ENCODE data around the gene DPP6.

DPP6 gene

GRCh38 chr7:154792436-154793055 is 740.3 kb downstream of the DPP6 start:
- H3K36me3 ChIP-seq: no peaks in the 10 kb centered on the region
- no peak for DNase-seq
- peaks cover 92% of the 10 kb centered on the region for H3K27me3 ChIP-seq (ENCODE audit: insufficient read depth, low read depth, severe bottlenecking)
- no peak overlapping the region for H3K4me3 ChIP-seq (ENCODE audit: low read depth, low read length)
- no peaks in the 10 kb centered on the region for H3K9me3 ChIP-seq (ENCODE audit: severe bottlenecking)
- TF ChIP-seq, protein P1, sequence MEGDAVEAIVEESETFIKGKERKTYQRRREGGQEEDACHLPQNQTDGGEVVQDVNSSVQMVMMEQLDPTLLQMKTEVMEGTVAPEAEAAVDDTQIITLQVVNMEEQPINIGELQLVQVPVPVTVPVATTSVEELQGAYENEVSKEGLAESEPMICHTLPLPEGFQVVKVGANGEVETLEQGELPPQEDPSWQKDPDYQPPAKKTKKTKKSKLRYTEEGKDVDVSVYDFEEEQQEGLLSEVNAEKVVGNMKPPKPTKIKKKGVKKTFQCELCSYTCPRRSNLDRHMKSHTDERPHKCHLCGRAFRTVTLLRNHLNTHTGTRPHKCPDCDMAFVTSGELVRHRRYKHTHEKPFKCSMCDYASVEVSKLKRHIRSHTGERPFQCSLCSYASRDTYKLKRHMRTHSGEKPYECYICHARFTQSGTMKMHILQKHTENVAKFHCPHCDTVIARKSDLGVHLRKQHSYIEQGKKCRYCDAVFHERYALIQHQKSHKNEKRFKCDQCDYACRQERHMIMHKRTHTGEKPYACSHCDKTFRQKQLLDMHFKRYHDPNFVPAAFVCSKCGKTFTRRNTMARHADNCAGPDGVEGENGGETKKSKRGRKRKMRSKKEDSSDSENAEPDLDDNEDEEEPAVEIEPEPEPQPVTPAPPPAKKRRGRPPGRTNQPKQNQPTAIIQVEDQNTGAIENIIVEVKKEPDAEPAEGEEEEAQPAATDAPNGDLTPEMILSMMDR (IDR thresholded peaks at IDR 0.05; ENCODE audit: low read depth, low read length): no peak
- no peak overlapping the region for H3K27ac ChIP-seq

- Histone ChIP-seq H3K4me3 (ENCODE audit: low read depth, low read length) (no peak overlapping the region), H3K9me3 (ENCODE audit: severe bottlenecking) (no peaks in the 10 kb centered on the region), H3K27me3 (ENCODE audit: insufficient read depth, low read depth, severe bottlenecking) (peaks cover 92% of the 10 kb centered on the region), H3K36me3 (no peaks in the 10 kb centered on the region), H3K27ac (no peak overlapping the region)
- TF ChIP-seq, protein P1 (IDR thresholded peaks at IDR 0.05; ENCODE audit: low read depth, low read length): peak; percentile 74
- DNase-seq: peak; percentile 34
Measured at GRCh38 chr7:154794147-154794780, 742.1 kb downstream of the DPP6 start.

- DNase-seq: peak; percentile 13
- Histone ChIP-seq H3K27ac (no peak overlapping the region), H3K36me3 (no peaks in the 10 kb centered on the region), H3K9me3 (ENCODE audit: severe bottlenecking) (no peaks in the 10 kb centered on the region), H3K4me3 (ENCODE audit: low read depth, low read length) (no peak overlapping the region), H3K27me3 (ENCODE audit: insufficient read depth, low read depth, severe bottlenecking) (peaks cover 92% of the 10 kb centered on the region)
- TF ChIP-seq, protein P1 (IDR thresholded peaks at IDR 0.05; ENCODE audit: low read depth, low read length): peak; percentile 34; the same call in 1 of the 2 replicates
Measured at GRCh38 chr7:154795014-154795413, 742.8 kb downstream of the DPP6 start.

DNA sequence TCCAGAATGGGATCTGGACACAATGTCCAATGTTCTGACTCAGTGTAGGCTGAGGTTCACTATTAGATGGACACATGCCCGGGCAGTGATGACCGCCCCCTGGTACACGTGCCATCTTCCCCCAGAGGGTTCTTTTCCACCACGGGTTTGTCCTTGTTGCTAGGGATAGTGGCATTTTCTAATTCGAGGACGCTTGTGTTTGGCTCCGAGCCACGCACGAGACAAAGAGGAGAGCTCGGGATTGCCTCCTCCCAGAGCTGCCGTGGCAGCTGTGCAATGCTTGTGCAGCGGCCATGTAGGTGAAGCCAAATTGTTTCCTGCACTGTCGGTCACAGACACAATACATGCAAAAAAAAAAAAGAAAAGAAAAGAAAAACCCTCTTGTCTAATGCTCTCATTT is 743.2 kb downstream of the DPP6 start:
- no peak overlapping the region for H3K27ac ChIP-seq
- TF ChIP-seq, protein P1 (IDR thresholded peaks at IDR 0.05; ENCODE audit: low read depth, low read length): no peak
- peaks cover 92% of the 10 kb centered on the region for H3K27me3 ChIP-seq (ENCODE audit: insufficient read depth, low read depth, severe bottlenecking)
- H3K36me3 ChIP-seq: no peaks in the 10 kb centered on the region
- H3K9me3 ChIP-seq (ENCODE audit: severe bottlenecking): no peaks in the 10 kb centered on the region
- DNase-seq: no peak
- no peak overlapping the region for H3K4me3 ChIP-seq (ENCODE audit: low read depth, low read length)

DNA sequence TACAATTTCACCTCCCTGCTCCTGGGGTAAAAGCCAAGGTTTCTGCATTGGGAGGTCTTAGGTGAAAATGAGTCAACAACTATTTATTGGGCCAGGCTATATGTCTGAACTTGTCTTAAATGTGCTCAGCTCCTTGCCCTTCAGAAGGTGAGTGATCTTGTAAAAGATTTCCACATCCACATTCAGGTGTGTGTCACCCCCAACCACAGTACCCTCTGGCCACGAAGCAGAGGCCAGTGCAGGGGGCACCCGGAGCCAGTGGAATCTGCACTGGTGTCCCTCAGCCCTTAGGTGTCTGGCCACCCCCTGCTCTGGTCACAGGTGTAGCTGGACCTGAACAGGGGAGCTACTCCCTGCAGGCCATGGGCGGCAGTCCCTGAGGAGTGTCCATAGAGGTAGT is 752.3 kb downstream of the DPP6 start:
- TF ChIP-seq, protein P1 (IDR thresholded peaks at IDR 0.05; ENCODE audit: low read depth, low read length): no peak
- DNase-seq: no peak
- no peaks in the 10 kb centered on the region for H3K9me3 ChIP-seq (ENCODE audit: severe bottlenecking)
- no peak overlapping the region for H3K27ac ChIP-seq
- peaks cover 95% of the 10 kb centered on the region for H3K27me3 ChIP-seq (ENCODE audit: insufficient read depth, low read depth, severe bottlenecking)
- no peaks in the 10 kb centered on the region for H3K36me3 ChIP-seq
- no peak overlapping the region for H3K4me3 ChIP-seq (ENCODE audit: low read depth, low read length)
